OCI-M1 (cell line): ENCODE data around the gene CDH23.

Experiments used
- DNase-seq: peaks from one replicate; lab custom pipeline; 2025; lab: John Stamatoyannopoulos, UW

The CDH23 gene

DNA sequence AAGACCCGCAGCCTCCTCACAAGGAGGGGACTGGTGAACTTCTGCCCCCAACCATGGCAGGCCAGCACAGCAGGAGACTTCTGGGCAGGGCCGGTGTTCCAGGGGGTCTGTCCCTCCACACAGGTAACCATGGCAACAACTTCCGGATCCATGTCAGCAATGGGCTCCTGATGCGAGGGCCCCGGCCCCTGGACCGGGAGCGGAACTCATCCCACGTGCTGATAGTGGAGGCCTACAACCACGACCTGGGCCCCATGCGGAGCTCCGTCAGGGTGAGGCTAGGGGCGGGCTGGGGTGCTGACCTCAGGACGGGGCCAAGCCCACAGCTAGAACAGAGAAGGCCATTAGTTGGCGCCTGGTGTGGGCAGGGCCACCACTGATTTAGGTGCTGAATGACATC is 328.5 kb downstream of the CDH23 start:
- DNase-seq, result no peak

DNA sequence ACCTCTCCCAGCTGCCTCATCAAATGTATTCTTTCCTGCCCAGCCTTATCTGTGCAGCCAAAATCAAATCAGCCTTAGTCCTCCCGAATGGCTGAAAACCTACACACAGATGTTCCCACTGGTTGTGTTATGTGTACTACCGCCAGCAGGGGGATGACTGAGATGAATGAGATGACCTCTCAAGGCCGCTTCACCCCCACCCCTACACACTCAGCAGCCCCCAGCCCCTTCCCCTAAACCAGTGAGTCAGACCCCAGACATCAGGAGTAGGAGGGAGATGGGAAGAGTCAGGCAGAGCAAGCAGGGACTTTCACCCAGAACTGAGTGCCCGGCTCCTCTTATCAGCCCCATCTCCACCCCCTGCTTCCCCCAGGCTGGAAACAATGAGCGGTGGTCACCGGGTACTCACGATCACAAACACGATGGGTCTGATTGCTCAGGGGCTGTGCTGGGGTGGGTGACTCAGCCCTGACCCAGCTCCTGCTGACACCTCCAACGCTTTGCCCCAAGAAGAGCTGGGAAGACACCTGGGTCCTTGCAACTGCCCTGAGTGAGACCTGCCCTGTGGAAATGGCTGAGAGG is 329.4 kb downstream of the CDH23 start:
- DNase-seq, result peak; percentile 68

DNA sequence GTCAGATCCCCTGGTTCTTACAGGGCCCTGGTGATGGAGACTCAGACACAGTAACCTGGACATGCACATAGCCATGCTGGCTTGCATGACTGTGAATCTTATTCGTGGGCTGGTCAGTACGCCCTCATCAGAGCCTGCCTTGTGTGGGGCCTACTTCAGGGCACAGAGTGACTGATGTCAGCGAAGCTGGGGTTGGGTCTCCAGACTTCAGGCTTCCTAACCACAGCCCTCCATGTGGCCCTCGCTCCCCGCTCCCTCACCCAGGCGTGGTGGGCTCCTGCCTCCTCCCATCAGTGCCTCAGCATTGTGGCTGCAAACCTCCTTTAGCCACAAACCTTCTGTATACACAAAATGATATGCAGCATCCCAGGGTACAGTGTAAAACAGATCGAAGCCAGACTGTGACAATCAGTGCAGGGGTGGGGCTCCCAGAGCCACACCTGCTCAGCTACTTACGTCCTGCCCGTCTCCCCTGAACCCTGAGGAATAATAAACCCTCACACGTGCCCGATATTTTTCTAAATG is 329.9 kb downstream of the CDH23 start:
- DNase-seq, result no peak

DNA sequence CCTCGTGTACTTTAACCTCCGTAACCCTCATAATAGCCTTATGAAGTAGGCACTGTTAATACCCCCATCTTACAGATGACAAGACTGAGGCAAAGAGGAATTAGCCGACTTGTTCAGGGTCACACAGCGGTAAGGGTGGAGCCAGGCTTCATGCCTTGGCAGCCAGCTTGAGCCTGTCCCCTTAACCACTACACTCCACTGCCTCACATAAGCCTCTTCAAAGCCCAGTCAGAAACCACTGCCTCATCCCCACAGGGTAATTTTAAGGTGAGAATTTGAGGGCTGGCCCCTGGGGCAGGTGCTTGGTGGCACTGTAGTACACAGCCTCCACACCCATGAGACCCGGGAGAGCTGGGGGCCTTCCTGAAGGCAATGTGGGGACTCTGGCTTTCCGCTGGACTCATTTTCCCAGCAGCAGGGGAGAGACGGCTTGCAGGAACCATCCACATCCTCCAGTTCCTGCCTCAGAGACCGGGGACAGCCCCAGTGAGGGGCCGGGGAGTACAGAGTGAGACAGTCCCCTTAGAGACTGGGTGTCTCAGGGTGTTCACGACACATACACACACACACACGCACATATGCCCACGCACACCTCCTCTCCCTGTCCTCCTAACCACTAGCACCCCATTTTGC is 330.5 kb downstream of the CDH23 start:
- DNase-seq, result no peak

DNA sequence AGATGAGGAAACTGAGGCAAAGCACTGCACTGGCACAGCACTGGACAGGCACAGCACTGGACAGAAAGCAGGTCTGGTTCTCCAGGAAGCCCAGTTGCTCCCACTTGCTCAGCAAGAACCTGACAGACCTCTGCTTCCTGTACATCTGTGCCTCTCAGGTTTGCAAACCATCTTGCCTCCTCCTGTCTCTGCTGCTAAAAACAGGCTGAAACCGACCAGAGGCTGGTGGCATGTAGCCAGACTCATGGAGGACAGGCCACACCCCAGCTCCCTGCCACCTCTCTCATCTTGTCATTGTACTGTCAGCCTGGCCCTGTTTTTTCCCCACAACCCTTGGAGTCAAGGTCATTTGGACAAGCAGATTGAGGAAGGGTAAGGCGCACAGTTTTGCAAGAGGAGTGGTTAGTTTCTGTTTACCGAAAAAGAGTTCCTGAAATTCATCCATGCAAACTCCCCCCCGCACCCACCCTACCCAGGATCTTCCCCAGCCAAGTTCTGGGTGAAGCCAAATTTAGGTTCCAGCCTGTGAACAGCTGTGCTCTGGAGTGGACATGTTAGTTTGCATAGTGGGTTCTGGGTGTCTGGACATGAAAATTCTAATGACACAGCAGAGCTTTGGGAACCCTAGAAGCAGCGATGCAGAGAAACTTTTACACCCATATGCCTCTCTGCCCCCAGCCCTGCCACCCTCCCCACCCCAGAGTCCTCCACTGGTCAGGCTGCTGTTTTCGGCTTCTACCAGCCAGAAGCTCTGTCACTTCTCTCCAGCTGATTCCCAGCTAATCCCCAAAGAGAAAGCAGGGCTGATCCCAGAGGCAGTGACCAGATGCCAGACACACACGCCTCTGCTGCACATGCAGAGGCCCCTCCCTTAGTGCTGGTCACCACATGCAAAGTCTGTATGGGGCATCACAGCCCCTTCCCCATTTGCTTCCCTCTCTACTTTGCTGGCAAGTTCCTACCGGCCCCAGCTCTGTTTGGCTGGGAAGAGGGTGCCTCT is 331.3 kb downstream of the CDH23 start:
- DNase-seq, result peak; percentile 82

DNA sequence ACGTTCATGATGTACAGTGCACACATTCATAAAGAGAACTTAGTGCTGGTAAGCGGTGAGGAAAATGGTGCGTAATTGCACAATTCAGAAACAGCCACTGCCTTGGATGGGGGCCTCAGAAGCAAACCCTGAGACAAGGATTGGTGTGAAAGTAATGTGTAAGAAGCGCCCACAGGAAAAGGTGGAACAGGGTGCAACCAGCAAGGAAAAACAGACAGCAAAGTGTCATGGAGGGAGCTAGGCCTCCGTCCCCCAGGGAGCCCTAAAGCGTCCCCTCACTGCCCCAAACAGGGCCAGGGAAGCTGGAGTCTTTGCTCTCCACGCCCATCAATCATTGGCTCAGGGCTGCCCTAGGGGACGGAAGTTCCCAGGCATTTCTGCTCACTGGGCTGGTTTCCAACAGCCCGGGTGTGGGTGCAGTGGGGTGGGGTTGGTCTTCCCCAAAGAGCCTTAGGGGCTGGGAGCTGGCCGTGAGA is 332.5 kb downstream of the CDH23 start:
- DNase-seq, result peak; percentile 23

DNA sequence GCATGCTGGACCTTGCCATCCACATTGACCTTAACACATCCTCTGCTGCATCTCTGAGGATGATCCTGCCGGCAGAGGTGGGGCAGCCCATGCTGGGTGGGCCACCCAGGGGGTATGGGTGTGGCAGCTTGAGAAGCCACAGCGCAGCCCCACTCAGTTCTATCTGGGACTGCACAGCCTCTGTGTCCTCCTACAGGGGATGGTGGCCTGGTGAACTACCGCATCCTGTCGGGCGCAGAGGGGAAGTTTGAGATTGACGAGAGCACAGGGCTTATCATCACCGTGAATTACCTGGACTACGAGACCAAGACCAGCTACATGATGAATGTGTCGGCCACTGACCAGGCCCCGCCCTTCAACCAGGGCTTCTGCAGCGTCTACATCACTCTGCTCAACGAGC is 335.1 kb downstream of the CDH23 start:
- no peak for DNase-seq

DNA sequence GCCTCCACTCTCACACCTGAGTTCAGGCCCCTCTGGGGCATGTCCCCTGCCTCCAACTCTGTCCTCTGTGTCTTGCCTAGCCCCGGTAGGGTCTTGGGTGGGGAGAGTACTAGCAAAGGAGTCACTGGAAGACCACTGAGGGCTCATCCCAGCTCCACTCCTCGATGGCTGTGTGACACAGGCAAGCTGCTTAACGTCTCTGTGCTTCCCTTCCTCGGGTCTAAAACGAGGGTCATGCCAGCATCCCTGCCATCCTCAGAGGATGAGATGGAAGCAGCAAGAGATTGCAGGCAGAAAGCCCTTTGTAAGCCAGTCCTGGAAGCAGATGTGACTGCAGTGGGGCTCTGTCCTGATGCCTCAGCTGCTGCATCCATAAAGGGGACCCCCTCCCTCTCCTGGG is 338.1 kb downstream of the CDH23 start:
- no peak for DNase-seq

DNA sequence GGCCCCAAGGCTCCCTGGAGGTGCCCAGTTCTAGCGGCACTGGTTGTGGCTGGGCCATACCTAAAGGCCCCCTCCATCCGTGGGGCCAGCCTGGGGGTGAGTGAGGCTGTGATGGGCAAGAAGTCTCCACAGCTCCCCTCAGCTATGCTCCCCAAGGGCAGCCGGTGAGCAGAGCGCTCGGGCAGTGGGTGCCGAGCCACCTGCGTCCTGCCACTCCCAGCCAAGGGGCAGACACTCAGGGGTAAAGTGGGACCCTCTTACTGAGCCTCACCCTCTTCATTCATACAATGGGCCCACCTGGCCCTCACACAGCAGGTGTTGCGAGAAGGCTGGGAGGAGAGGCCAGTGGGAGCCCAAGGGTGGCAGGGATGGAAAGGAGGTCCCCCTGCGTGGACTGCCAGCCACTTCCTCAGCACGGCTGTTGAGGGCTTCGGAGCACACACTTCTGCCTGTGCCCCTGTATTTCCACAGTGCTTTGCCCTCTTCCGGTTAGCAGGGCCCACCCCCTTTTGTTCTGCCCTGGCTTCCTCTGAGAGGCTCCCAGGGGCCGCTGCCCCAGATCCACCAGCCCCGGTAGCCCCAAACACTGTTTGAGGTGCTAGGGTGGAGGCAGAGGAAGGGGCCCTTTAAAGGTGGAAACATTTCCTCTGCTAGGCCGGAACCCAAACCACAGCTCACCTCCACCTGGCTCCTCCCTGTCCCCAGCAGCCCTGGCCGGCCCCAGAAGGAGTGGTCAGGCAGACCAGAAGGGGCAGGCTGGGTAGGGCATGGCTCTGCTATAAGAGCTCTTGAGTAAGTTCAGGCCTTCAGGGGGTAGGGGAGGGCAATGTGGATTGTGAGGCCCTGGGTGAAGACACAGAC is 339.2 kb downstream of the CDH23 start:
- DNase-seq, result no peak

DNA sequence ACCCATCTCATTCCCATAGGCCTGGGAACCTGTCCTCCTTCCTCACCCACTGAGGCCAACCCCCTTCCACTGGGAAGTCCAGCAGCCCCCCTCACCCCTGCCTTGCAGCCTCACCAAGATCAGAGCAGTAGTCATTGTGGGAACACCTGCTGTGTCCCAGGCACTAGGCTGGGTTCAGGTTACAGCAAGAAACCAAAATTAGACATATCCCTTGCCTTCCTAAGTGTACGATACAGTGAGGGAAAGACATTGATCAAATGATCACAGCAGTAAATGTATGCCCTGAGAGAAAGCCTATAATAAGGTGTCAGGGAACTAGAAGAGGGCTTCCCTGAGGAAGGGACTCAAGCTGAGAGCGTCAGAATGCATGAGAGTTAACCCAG is 339.8 kb downstream of the CDH23 start:
- no peak for DNase-seq

DNA sequence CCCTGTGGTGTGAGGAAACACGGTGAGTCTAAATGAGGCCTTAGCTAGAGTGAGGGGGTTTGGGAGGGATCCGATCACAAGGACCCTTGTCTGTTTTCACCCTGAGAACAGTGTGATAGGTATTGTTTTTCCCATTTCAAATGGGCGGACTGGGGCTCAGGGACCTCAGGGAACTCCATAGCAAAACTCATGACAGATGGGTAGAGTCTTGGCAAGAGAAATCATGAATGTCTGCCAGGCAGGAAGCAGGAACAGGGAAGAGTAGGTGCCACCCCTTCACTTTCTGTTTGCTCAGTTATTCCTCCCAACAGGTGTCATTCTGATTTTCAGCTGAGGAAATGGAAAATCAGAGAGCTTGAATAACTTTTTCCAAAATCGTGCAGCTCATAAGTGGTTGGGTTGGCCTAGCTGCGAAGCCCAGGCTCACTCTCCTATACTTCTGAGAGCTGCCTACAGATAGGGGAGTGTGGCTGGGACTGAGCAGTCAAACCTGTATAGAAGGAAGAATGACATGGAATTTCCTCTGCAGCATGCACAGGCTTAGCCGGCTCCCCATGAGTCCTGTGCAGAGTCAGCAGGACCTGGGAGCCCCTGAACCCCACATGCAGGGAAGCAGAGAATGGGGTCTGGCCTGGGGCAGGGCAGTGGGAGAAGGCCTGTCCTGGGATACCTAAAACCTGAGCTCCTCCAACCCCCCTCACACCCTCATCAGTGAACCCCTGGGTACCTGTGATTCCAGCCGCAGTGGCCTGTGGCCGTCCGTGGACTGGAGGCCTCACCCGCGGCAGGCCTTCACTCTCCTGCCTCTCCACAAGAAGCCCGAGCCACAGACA is 340.5 kb downstream of the CDH23 start:
- DNase-seq, result no peak

DNA sequence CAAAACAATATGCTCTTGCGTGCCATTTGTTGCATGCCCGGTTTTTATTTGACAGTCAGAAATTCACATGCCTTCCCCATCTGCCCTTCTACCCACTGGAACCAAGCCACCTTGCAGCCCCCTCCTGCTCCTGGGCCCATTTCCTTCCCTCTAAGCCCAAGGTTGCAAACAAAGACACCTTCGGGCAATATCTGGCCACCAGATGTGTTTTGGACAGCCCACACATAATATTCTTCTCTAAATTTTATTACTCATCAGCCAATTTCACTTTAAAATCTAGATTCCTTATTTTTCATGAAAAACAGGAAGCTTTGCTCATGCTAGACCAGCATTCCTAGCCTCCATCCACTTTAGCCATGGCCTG is 341.1 kb downstream of the CDH23 start:
- no peak for DNase-seq

DNA sequence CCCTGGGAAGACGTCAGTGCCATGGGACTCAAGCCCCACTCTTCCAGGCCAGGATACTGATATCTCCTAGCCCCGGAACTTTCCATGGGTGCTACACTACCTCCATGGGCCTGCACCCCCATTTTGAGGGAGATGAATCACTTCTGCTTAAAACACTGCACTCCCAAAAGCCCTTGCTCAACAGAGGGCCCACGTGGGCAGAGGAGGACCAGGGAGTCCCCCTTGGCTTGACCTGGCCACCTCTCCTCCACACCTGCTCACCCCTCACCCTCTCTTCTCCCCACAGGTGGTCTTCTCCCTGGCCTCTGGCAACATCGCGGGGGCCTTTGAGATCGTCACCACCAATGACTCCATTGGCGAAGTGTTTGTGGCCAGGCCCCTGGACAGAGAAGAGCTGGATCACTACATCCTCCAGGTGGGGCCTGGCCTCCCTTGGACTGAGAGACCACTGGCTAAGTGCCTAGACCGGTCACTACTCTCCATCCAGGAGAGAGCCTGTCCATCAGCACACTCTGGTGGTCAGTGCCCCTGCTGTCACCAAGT is 342.7 kb downstream of the CDH23 start:
- no peak for DNase-seq

DNA sequence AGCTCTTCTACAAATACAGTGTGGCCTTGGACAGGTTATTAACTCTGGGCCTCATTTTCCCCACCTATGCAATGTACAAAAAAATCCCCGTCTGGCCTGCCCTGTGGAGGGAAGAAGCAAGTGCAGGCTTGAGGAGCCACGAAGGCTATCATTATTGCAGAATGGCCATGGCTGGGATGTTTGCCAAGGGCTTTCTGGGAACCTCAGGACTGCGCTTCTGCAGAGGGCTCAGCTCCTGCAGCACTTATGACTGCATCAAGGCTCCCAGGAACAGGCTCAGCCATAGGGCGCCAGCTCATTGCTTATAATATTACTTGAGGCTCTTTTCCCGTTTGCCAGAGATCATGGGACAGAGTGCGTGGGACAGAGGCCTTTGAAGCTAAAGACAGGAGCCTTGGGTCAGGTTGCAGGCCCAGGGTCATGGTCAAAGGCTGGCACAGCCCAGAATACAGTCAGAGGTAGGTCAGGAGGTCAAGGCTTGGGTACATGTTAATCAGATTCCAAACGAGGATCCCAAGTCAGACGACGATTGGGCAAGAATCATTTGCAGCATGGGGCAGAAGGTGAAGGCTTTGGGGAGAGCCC is 343.4 kb downstream of the CDH23 start:
- peak; percentile 53 for DNase-seq

DNA sequence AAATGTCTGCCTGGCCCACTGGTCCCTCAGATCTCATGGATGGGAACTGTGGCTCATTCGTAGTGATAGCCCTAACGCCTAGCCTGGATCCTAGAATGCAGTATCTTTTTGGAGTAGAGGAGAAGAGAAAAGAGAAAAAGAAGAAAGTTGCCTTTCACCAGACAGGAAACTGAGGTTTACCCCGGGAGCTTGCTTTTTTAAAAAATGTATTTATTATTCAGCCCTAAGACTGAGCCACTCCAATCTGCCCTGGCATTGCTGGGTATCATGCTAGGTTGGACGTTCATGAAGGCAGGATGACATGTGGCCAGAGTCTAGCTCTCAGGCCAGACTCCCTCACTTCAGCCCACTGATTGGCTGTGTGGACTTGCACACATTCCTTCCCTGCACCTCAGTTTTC is 344.3 kb downstream of the CDH23 start:
- DNase-seq, result no peak

DNA sequence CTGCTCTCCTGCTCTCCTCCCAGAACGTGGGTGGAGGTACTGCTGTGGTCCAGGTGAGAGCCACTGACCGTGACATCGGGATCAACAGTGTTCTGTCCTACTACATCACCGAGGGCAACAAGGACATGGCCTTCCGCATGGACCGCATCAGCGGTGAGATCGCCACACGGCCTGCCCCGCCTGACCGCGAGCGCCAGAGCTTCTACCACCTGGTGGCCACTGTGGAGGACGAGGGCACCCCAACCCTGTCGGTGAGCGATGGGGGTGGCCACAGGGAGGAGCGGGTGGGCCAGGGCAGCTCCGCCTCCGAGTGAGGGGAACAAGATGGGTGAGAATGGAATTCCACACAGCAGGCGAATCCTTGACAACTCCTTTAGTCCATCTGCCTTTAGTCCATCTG is 345.0 kb downstream of the CDH23 start:
- no peak for DNase-seq

DNA sequence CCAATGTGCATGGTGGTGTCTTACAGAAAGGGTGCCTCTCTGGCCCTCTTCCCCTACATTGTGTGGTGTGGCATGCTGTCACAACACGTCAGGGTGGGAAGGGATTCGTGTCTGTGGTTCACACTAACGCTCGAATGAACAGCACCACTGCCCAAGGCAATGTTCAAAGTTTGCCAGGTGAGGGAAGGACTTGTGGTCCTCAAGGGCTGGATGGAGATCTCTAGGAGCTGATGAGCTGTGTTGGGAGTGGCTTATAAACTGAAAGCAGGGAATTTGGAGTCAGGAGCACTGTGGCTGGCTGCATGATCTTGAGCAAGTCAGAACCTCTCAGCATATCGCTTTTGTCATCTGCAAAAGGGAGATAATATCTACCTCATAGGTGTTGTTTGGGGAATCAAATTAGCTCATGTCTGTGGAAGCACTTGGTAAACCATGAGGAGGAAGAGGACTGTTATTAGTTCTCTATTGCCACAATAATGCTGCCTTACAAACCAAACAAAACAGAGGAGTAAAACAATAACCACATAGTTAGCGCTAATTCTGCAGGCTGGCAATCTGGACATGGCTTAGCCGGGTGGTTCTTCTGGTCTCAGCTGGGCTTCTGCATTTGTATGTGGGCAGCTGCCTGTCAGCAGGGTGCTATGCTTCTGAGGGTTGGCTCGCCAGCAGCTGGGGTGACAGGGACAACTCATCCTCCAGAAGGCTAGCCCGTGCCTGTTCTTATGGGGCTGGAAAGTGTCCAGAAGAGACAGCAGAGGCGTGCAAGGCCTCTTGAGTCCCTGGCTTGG is 345.8 kb downstream of the CDH23 start:
- no peak for DNase-seq

DNA sequence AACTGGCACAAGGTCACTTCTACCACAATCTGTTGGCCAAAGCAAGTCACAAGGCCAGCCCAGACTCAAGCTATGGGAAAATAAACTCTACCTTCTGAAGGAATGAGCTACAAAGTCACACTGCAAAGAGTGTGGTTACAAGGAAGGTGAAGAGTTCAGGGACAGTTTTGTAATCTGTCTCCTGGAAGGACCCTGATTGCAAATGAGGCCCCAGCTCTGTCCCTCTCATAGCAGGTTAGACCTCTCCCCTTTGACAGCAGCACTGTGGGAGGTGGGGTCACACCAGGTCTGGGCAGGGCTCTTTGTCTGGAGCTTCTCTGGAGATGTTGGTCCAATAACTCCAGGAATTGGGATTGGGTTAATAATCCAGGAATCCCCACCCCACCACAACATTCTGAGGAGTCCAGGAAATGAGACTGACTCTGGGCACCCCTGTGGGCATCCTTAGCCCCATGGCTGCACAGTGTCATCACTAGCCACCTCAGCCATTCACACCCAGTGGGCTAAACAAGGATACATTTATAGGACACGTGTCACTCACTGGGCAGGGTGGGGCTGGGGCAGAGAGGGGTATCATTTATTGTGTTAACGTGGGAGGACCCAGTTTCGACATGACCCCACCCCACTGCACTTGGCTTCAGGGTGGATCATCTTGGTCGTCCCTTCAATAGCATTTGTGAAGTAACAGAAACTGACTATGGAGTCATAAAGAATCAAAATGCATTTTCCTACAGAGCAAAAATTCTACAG is 346.5 kb downstream of the CDH23 start:
- DNase-seq, result no peak

DNA sequence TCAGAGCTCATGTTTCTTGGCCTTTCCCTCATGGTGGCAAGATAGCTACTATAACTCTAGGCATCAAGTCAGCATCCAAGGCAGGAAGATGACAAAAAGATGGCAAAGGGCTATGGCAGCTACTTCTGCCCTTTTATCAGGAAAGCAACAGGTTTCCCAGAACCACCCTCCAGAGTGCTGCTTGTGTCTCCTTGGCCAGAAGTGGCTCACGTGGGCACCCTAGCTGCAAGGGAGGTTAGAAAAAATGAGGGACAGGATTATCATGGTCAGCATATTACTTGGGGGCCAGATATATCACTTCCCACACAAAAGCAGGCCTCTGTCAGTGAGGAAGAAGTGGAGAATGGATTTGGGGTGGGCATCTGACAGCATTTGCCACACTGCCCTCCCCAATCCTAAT is 347.1 kb downstream of the CDH23 start:
- no peak for DNase-seq
